Measurements from ENCODE around the gene TESMIN.

TESMIN gene

DNA sequence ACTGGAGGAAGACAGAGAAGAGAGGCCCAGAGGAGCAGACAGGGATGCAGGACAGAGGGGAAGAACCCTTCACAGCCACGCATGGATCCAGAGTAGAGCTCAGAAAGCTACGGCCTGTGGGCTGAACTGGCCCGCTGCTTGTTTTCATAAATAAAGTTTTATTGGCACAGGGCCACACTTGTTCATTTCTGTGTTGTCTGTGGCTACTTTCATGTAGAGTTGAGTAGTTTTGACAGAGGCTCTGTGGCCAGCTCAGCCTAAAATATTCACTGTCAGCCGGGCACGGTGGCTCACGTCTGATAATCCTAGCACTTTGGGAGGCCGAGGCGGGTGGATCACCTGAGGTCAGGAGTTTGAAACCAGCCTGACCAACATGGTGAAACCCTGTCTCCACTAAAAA, 93.2 kb downstream of the TESMIN start:
- DNase-seq, result no peak
